Kidney (tissue), 14 donors: ENCODE data around the gene BORCS5. TPM values are rescaled to one million over a fixed set of nuclear protein-coding genes. Genes with fewer than 3 reads are reported as not detected.
A peak's percentile ranks its signal among the peaks of the same experiment; 100 is the strongest.

Experiments used
- DNase-seq, 5 donors: peaks; one replicate each; pipeline ENCODE4 v3.0.0-alpha.2; 2013 to 2020
- FAIRE-seq: peaks from 2 replicates; lab custom pipeline; 2012; peaks lifted over from hg19 to GRCh38; lab: Jason Lieb, UNC
- H3K27ac ChIP-seq, 2 donors: one replicate each; pipeline ENCODE4 v1.7.0; 2013; ENCODE audit warnings: low read depth in 2 of 2, low read length in 2 of 2, inconsistent platforms in 1 of 2
- H3K27me3 ChIP-seq: one replicate; pipeline ENCODE4 v1.7.1; 2013; ENCODE audit warnings: low read length, inconsistent platforms; ENCODE audit not compliant: control insufficient read depth, insufficient read depth
- H3K36me3 ChIP-seq, 3 donors: one replicate each; pipeline versions ENCODE4 v1.7.0 to v1.7.1; 2013; ENCODE audit warnings: low read length in 3 of 3, control low read depth in 1 of 3, inconsistent platforms in 1 of 3; ENCODE audit not compliant: insufficient read depth in 3 of 3, control insufficient read depth in 2 of 3
- H3K4me1 ChIP-seq, 3 donors: one replicate each; pipeline versions ENCODE4 v1.7.0 to v1.7.1; 2013; ENCODE audit warnings: low read length in 3 of 3, inconsistent platforms in 1 of 3, low read depth in 1 of 3; ENCODE audit not compliant: control insufficient read depth in 2 of 3, insufficient read depth in 2 of 3
- H3K4me3 ChIP-seq, 3 donors: one replicate each; pipeline versions ENCODE4 v1.7.0 to v1.8.1; 2013; ENCODE audit warnings: low read length in 3 of 3, control low read depth in 1 of 3, inconsistent platforms in 1 of 3
- H3K9ac ChIP-seq, 3 donors: one replicate each; pipeline versions ENCODE4 v1.7.0 to v1.7.1; 2013; ENCODE audit warnings: low read length in 3 of 3, control low read depth in 1 of 3, inconsistent platforms in 1 of 3
- H3K9me3 ChIP-seq, 3 donors: one replicate each; pipeline versions ENCODE4 v1.7.0 to v1.7.1; 2013; ENCODE audit warnings: low read length in 3 of 3, control low read depth in 1 of 3, inconsistent platforms in 1 of 3; ENCODE audit not compliant: control insufficient read depth in 2 of 3, insufficient read depth in 1 of 3
- intact Hi-C: fragments of 100-400 bp; cut with DNase I; formaldehyde crosslinking; loops from one replicate; pipeline ENCODE4 v1.11.1; 2022
- polyA plus RNA-seq: library from polyadenylated mRNA; stranded (reverse); fragments of 350-450 nt; fragmentation: Illumina TruSeq; extraction: RNeasy Lipid Tissue Mini Kit (QIAGEN cat#74804); gene quantifications from one replicate; pipeline ENCODE4 v1.2.3, GENCODE V29; 2014; ENCODE audit warnings: low read depth, low replicate concordance; ENCODE audit not compliant: insufficient read depth
- total RNA-seq: library from RNA; stranded (reverse); fragmentation: NEBNext Ultra II Directional; extraction: Animal tissue kit (Norgen Biotek cat#: 25700); gene quantifications from one replicate; pipeline ENCODE4 v1.2.1, GENCODE V29; 2021
- TF ChIP-seq, protein P1 (sequence below): IDR thresholded peaks from 3 replicates; pipeline ENCODE4 v1.5.1; 2012; ENCODE audit warnings: mild to moderate bottlenecking, moderate library complexity, borderline replicate concordance; ENCODE audit not compliant: insufficient read depth; ENCODE audit errors: extremely low read depth
- donor health status: control.
- donor health status: control.
- donor health status: control.
- donor health status: control.
- donor health status: control.
- donor health status: DM: yes; HTN: yes; CAD: no.
- donor health status: Normal renal cell carcinoma (clear cell type).

BORCS5 gene
- total and polyA plus RNA-seq, 2 donors from 2014 or later: 11.2 to 14.0 TPM

DNA sequence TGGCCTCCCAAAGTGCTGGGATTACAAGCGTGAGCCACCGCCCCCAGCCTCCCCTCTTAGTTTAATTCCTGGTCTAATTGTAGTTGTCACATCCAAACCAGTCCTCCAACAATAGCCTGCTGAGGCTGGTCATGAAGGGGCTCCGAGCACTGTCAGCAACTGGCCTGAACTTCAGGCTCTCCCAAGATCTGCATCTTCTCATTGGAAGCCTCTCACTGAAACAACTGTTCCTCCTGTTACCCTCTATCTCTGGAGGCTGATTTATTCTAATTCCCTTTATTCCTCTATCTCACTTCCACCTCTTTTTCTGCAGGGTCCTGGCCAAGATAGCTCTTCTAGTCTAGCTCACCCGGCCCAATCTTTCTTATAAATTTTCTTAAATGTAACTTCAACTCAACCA is 116.3 kb downstream of the BORCS5 start:
- H3K9me3 ChIP-seq: no peaks in the 10 kb centered on the region
- DNase-seq (no peak), FAIRE-seq (no peak)
- H3K4me3 ChIP-seq: no peak overlapping the region
- peaks cover 0 to 10% (median 10%) of the 10 kb centered on the region in 3 donors for H3K36me3 ChIP-seq
- H3K9ac ChIP-seq: no peak overlapping the region
- no peaks in the 10 kb centered on the region for H3K27me3 ChIP-seq
- no peak overlapping the region for H3K27ac ChIP-seq
- intact Hi-C loops: no loop called here
- TF ChIP-seq, protein P1, sequence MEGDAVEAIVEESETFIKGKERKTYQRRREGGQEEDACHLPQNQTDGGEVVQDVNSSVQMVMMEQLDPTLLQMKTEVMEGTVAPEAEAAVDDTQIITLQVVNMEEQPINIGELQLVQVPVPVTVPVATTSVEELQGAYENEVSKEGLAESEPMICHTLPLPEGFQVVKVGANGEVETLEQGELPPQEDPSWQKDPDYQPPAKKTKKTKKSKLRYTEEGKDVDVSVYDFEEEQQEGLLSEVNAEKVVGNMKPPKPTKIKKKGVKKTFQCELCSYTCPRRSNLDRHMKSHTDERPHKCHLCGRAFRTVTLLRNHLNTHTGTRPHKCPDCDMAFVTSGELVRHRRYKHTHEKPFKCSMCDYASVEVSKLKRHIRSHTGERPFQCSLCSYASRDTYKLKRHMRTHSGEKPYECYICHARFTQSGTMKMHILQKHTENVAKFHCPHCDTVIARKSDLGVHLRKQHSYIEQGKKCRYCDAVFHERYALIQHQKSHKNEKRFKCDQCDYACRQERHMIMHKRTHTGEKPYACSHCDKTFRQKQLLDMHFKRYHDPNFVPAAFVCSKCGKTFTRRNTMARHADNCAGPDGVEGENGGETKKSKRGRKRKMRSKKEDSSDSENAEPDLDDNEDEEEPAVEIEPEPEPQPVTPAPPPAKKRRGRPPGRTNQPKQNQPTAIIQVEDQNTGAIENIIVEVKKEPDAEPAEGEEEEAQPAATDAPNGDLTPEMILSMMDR: no peak
- H3K4me1 ChIP-seq: no peaks in the 10 kb centered on the region

DNA sequence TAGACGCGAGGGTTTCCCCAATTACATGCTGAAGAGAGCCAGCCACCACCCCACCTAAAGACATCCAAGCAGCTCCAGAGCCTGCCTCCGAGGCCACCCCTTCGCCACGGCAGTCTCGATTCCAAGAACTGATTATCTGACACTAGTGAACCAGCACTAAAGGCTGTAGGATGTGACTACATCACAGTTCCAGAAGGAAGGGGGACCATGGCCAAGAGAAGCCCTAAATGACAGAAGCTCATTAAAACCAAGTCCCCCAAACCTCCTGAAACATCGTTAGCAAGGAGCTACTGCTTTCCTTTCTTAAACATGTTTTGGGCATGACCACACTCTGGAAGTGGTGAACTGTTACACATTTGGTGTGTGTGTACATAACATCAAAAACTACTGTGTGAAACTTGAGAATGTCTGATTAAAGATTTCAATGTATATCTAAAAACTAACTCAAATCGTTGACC is 117.6 kb downstream of the BORCS5 start:
- no peak overlapping the region for H3K9ac ChIP-seq
- no peak overlapping the region for H3K4me3 ChIP-seq
- no peak overlapping the region for H3K27ac ChIP-seq
- no peak for FAIRE-seq
- H3K9me3 ChIP-seq: no peaks in the 10 kb centered on the region
- no peaks in the 10 kb centered on the region for H3K4me1 ChIP-seq
- no peak for DNase-seq
- intact Hi-C loops: no loop called here
- H3K36me3 ChIP-seq: peaks cover 4 to 19% (median 11%) of the 10 kb centered on the region in 3 donors
- no peaks in the 10 kb centered on the region for H3K27me3 ChIP-seq
- TF ChIP-seq, protein P1: no peak

DNA sequence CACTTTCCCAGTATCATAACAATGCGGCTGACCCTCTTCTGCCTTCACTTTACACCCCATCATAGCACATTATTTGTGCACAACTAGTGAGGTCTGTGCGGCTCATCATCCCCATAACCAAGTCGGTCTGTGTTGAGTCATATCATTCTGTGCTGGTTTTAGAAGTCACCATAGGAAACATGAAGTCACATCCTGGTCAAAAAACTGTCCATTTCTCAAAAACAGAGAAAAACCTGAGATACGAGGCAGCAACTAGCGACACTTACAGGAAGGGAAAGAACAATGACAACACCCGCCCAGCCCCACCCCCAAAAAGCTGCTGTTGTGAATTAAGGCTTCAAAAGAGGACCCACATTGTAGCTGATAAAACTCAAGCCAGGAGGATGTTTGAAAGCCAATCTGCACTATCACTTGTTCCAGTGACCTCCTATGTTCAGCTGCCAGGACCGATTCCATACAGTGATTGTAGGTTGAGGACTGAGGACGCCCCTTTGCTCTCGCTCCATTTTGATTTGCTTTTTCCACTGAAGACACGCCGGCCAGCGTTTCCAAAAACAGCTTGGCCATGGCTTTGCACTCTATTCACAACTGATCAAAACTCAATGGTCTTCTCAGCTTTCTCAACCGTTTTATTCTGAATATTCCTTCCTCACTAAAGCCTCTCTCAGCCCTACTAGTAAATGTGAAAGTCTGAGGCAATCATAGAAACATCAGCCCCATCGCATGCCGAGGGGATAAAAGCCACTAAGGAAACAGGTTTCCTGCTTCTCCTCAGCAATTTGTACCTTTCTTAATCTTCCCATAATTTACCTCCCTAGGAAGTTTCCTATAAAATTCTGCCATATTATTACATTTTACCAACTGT is 118.3 kb downstream of the BORCS5 start:
- TF ChIP-seq, protein P1: no peak
- Histone ChIP-seq H3K27me3 (no peaks in the 10 kb centered on the region), H3K9me3 (no peaks in the 10 kb centered on the region), H3K9ac (no peak overlapping the region), H3K27ac (no peak overlapping the region), H3K4me1 (no peaks in the 10 kb centered on the region), H3K36me3 (peaks cover 4 to 26% (median 13%) of the 10 kb centered on the region in 3 donors), H3K4me3 (no peak overlapping the region)
- no peak for FAIRE-seq
- DNase-seq: peak in 1 of 5 donors; percentile 29
- intact Hi-C loops: no loop called here
